A673 (cell line): ENCODE measurements around the gene MAGI1. TPM values are rescaled to one million over a fixed set of nuclear protein-coding genes. Genes with fewer than 3 reads are reported as not detected.

Experiments used
- BruUV-seq: library from RNA; stranded (reverse); fragments of 400-500 nt; replicated peaks from 2 replicates; lab custom pipeline; 2021; lab: Mats Ljungman, UMichigan
- CTCF ChIA-PET: fragments of 300-600 bp; sonication (Branson Sonifier 250); formaldehyde crosslinking; loops from one replicate; lab custom pipeline; 2022; ENCODE audit warnings: antibody characterized with exemption; lab: Charles Lee
- POLR2A ChIA-PET: fragments of 300-600 bp; sonication (Branson Sonifier 250); formaldehyde crosslinking; loops from one replicate; lab custom pipeline; 2022; ENCODE audit warnings: antibody characterized with exemption; ENCODE audit not compliant: low non-redundant PET; lab: Charles Lee
- DNase-seq: peaks from one replicate; pipeline ENCODE4 v3.0.0-alpha.2; 2015; ENCODE audit warnings: low spot score
- H3K27ac ChIP-seq: fragments of 200-600 bp; sonication (generic); 2 replicates; pipeline ENCODE4 v1.5.1; 2016; ENCODE audit warnings: mixed run types, low read depth, mild to moderate bottlenecking, mixed read lengths, antibody characterized with exemption, low read length; ENCODE audit not compliant: poor library complexity, severe bottlenecking
- H3K27me3 ChIP-seq: fragments of 200-600 bp; sonication (generic); replicated peaks from 2 replicates; pipeline ENCODE4 v1.6.1; 2017; ENCODE audit warnings: mixed run types, low read depth, mild to moderate bottlenecking, mixed read lengths, antibody characterized with exemption, low read length; ENCODE audit not compliant: insufficient read depth, poor library complexity
- H3K36me3 ChIP-seq: fragments of 200-600 bp; sonication (generic); 2 replicates; pipeline ENCODE4 v1.6.1; 2016; ENCODE audit warnings: mixed run types, mild to moderate bottlenecking, mixed read lengths, antibody characterized with exemption, low read length; ENCODE audit not compliant: insufficient read depth, poor library complexity, severe bottlenecking
- H3K4me1 ChIP-seq: fragments of 200-600 bp; sonication (generic); 2 replicates; pipeline ENCODE4 v1.6.1; 2017; ENCODE audit warnings: mixed run types, mild to moderate bottlenecking, mixed read lengths, antibody characterized with exemption, low read length; ENCODE audit not compliant: insufficient read depth, poor library complexity, severe bottlenecking
- H3K4me3 ChIP-seq: fragments of 200-600 bp; sonication (generic); 2 replicates; pipeline ENCODE4 v1.5.1; 2016; ENCODE audit warnings: low read depth, mixed run types, mild to moderate bottlenecking, mixed read lengths, low read length; ENCODE audit not compliant: poor library complexity, severe bottlenecking
- H3K9me3 ChIP-seq: fragments of 200-600 bp; sonication (generic); 2 replicates; pipeline ENCODE4 v1.6.1; 2016; ENCODE audit warnings: mixed run types, low read depth, mild to moderate bottlenecking, mixed read lengths, antibody characterized with exemption, low read length; ENCODE audit not compliant: poor library complexity, severe bottlenecking
- EZH2 ChIP-seq: fragments of 200-600 bp; sonication (generic); IDR thresholded peaks from 2 replicates; pipeline ENCODE4 v1.6.1; 2017; ENCODE audit warnings: borderline replicate concordance, low read depth, mild to moderate bottlenecking, mixed read lengths, antibody characterized with exemption, low read length; ENCODE audit not compliant: poor library complexity, severe bottlenecking
- intact Hi-C: fragments of 100-400 bp; cut with micrococcal nuclease; formaldehyde crosslinking; loops from one replicate; pipeline ENCODE4 v1.10.0; 2022; ENCODE audit not compliant: unreplicated experiment
- total RNA-seq: library from RNA; stranded (reverse); gene quantifications from 2 replicates; pipeline ENCODE4 v1.2.3, GENCODE V29; 2021
- TF ChIP-seq, protein P1 (sequence below): fragments of 300-800, 200-600 bp; sonication (generic); conservative IDR thresholded peaks from 2 replicates; pipeline ENCODE4 v1.5.1; 2017; ENCODE audit warnings: low read depth, mild to moderate bottlenecking, antibody characterized with exemption, low read length, moderate library complexity, mixed read lengths

The MAGI1 gene
- total RNA-seq, 1 experiment from 2014 or later = 30.5 TPM

DNA sequence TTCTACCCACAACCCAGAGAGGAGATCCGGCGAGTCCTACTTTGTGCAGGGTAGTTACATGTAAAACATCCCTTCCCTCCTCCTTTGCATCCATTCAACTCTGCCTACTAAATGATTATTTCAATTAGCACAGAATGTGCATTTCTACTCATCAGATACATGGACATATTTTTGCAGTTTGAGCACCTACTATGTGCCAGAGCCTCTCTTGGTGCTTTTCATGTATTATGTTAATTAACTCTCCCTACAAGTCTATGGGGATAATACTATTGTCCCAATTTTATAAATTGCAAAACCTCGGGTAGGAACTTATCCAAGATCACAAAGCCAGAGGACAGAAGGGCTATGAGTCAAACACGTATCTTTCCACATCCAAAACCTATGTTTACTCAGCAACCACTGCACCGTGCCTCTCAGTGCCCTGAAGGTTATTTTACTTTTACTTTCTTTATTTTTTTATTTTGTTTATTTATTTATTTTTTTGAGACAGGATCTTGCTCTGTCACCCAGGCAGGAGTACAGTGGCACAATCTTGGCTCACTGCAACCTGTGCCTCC is 432.8 kb downstream of the MAGI1 start:
- intact Hi-C loops = no loop called here
- Histone ChIP-seq H3K36me3 (no peaks in the 10 kb centered on the region), H3K27ac (no peak overlapping the region), H3K27me3 (no peaks in the 10 kb centered on the region), H3K9me3 (no peaks in the 10 kb centered on the region), H3K4me3 (no peak overlapping the region), H3K4me1 (no peaks in the 10 kb centered on the region)
- ChIA-PET POLR2A (no interaction called here), CTCF (no interaction called here)
- TF ChIP-seq EZH2 = no peak
- TF ChIP-seq, protein P1, sequence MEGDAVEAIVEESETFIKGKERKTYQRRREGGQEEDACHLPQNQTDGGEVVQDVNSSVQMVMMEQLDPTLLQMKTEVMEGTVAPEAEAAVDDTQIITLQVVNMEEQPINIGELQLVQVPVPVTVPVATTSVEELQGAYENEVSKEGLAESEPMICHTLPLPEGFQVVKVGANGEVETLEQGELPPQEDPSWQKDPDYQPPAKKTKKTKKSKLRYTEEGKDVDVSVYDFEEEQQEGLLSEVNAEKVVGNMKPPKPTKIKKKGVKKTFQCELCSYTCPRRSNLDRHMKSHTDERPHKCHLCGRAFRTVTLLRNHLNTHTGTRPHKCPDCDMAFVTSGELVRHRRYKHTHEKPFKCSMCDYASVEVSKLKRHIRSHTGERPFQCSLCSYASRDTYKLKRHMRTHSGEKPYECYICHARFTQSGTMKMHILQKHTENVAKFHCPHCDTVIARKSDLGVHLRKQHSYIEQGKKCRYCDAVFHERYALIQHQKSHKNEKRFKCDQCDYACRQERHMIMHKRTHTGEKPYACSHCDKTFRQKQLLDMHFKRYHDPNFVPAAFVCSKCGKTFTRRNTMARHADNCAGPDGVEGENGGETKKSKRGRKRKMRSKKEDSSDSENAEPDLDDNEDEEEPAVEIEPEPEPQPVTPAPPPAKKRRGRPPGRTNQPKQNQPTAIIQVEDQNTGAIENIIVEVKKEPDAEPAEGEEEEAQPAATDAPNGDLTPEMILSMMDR = no peak
- DNase-seq = no peak
- no TSS peak for BruUV-seq

DNA sequence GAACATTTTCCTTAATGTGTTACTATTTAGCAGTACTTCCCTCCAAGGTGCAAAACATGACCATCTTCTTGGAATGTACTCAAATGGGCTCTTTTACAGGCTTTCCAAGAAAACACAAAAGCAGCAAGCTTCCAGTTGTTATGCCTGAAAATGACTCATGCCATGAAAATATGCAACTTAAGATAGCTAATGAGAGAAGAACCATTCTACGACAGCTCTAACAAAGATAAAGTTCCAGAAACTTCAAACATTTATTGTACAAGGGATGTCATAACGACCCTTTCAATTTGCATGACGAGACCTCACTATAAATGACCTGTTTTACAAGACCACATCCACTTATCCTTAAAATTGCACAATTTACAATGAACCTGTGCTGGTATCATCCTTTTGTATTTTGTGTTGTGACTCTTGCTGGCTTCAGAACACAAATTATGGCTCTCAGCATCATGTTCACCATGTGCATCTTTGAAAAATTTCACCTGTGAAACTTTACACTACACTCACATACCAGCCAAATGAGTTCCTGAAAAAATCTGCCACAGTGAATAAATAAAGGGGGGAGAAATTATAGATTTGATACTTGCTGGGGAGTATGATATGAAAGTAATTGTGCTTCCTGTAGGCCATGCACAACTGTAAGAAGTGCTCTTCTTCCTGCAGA is 433.7 kb downstream of the MAGI1 start:
- ChIA-PET POLR2A (no interaction called here), CTCF (no interaction called here)
- BruUV-seq = no TSS peak

DNA sequence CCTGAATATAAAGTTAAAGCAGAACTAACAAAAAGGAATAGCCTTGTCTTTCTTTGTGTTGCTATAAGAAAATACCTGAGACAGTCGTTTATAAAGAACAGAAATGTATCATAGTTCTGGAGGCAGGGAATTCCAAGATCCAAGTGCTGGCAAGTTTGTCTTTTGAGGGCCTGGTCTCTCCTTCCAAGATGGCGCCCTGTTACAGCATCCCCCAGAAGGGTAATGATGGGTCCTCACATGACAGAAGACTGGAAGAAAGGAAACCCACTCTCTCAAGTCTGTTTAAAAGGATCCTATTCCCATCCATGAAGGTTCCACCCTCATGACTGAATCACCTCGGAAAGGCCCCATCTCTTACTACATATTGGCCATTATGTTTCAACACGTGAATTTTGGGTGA is 435.1 kb downstream of the MAGI1 start:
- Histone ChIP-seq H3K27me3 (no peaks in the 10 kb centered on the region), H3K36me3 (no peaks in the 10 kb centered on the region), H3K4me3 (no peak overlapping the region), H3K4me1 (no peaks in the 10 kb centered on the region), H3K9me3 (no peaks in the 10 kb centered on the region), H3K27ac (no peak overlapping the region)
- intact Hi-C loops = no loop called here
- no peak for DNase-seq
- TF ChIP-seq, protein P1 = no peak
- TF ChIP-seq EZH2 = no peak
- ChIA-PET POLR2A (no interaction called here), CTCF (no interaction called here)
- BruUV-seq = no TSS peak

More for the DNA sequence above, 433.7 kb downstream of the MAGI1 start:
- Histone ChIP-seq H3K27me3 (no peaks in the 10 kb centered on the region), H3K4me1 (no peaks in the 10 kb centered on the region), H3K9me3 (no peaks in the 10 kb centered on the region), H3K36me3 (no peaks in the 10 kb centered on the region), H3K4me3 (no peak overlapping the region), H3K27ac (no peak overlapping the region)
- intact Hi-C loops = no loop called here
- peak; percentile 12 for DNase-seq
- TF ChIP-seq, protein P1 = no peak
- no peak for TF ChIP-seq EZH2
